Endothelial cell (in vitro differentiated cells): ENCODE measurements around the gene TMEM191C. TPM values are rescaled to one million over a fixed set of nuclear protein-coding genes. Genes with fewer than 3 reads are reported as not detected.
"Not testable (repeated sequence)": the region's sequence is repeated elsewhere in the genome, so short reads cannot be mapped to it uniquely, and the experiment has no call there.

Experiments used
- DNase-seq: peaks from one replicate; pipeline ENCODE4 v3.0.0; 2021; ENCODE audit warnings: low spot score
- H3K27ac Mint-ChIP-seq: one replicate; pipeline ENCODE4 v1.8.0; 2021; ENCODE audit warnings: mixed read lengths, inconsistent platforms; ENCODE audit not compliant: unreplicated experiment
- H3K27me3 Mint-ChIP-seq: one replicate; pipeline ENCODE4 v1.8.0; 2021; ENCODE audit warnings: mild to moderate bottlenecking, moderate library complexity, mixed read lengths, inconsistent platforms; ENCODE audit not compliant: unreplicated experiment
- H3K36me3 Mint-ChIP-seq: one replicate; pipeline ENCODE4 v1.8.0; 2021; ENCODE audit warnings: mild to moderate bottlenecking, low read depth, mixed read lengths, inconsistent platforms; ENCODE audit not compliant: unreplicated experiment
- H3K4me1 Mint-ChIP-seq: one replicate; pipeline ENCODE4 v1.8.0; 2021; ENCODE audit warnings: mild to moderate bottlenecking, mixed read lengths, inconsistent platforms; ENCODE audit not compliant: unreplicated experiment
- H3K4me3 Mint-ChIP-seq: one replicate; pipeline ENCODE4 v1.8.0; 2021; ENCODE audit warnings: mild to moderate bottlenecking, mixed read lengths, inconsistent platforms; ENCODE audit not compliant: unreplicated experiment
- H3K9me3 Mint-ChIP-seq: one replicate; pipeline ENCODE4 v1.8.0; 2021; ENCODE audit warnings: mixed read lengths, inconsistent platforms; ENCODE audit not compliant: unreplicated experiment
- CTCF ChIP-seq: fragments of 200-600 bp; sonication (generic); IDR thresholded peaks from one replicate; pipeline ENCODE4 v1.5.0; 2021; ENCODE audit warnings: antibody characterized with exemption; ENCODE audit not compliant: unreplicated experiment
- total RNA-seq: library from RNA; stranded (reverse); fragmentation: NEBNext Ultra II Directional; extraction: Animal tissue kit (Norgen Biotek cat#: 25700); gene quantifications from one replicate; pipeline ENCODE4 v1.2.1, GENCODE V29; 2021; ENCODE audit not compliant: unreplicated experiment

The TMEM191C gene
- total RNA-seq, 1 donor from 2014 or later: 0.92 TPM

GRCh38 chr22:21451545-21452520, 15.4 kb upstream of the TMEM191C start:
- DNase-seq: peak; percentile 2
- Mint-ChIP-seq H3K9me3 (no peaks in the 10 kb centered on the region), H3K4me1 (peaks cover 3% of the 10 kb centered on the region), H3K4me3 (no peak overlapping the region), H3K27me3 (peaks cover 6% of the 10 kb centered on the region), H3K27ac (no peak overlapping the region), H3K36me3 (peaks cover 4% of the 10 kb centered on the region)
- no peak for TF ChIP-seq CTCF

- H3K27ac Mint-ChIP-seq, H3K27me3 Mint-ChIP-seq, H3K4me1 Mint-ChIP-seq, H3K9me3 Mint-ChIP-seq, H3K4me3 Mint-ChIP-seq, H3K36me3 Mint-ChIP-seq: not testable (repeated sequence)
- peak; percentile 1 for DNase-seq
Observed at GRCh38 chr22:21452666-21453065, 14.5 kb upstream of the TMEM191C start.

- H3K27me3 Mint-ChIP-seq, H3K36me3 Mint-ChIP-seq, H3K27ac Mint-ChIP-seq, H3K9me3 Mint-ChIP-seq, DNase-seq, H3K4me3 Mint-ChIP-seq, H3K4me1 Mint-ChIP-seq: not testable (repeated sequence)
Observed at GRCh38 chr22:21454998-21455333, 12.2 kb upstream of the TMEM191C start.

GRCh38 chr22:21455334-21456089, 11.7 kb upstream of the TMEM191C start:
- Mint-ChIP-seq H3K27ac (no peak overlapping the region), H3K9me3 (no peaks in the 10 kb centered on the region), H3K4me3 (peak overlapping the region; percentile 67), H3K4me1 (peaks cover 3% of the 10 kb centered on the region), H3K36me3 (no peaks in the 10 kb centered on the region), H3K27me3 (peaks cover 5% of the 10 kb centered on the region)
- no peak for TF ChIP-seq CTCF
- no peak for DNase-seq

- peaks cover 3% of the 10 kb centered on the region for H3K4me1 Mint-ChIP-seq
Observed at GRCh38 chr22:21457023-21457787, 10.0 kb upstream of the TMEM191C start.

DNA sequence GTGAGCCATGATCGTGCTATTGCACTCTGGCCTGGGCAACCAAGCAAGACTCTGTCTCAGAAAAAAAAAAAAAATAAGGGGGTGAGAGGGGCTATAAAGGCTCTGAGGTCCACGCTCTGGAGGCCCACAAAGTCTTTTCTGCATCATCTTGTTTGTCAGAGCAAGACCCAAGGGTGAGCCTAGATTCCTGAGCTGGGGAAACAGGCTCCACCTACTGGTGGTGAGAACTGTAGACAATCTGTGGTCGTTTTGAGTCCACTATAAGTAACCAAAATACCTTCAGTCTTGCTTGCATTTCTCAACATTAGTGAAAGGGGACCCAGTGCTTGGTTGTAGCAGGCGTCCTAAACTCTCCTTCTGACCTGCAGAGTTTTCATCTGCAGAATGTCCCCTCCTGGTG, 4.5 kb upstream of the TMEM191C start:
- H3K36me3 Mint-ChIP-seq, DNase-seq, H3K27ac Mint-ChIP-seq, H3K4me3 Mint-ChIP-seq, H3K9me3 Mint-ChIP-seq, H3K4me1 Mint-ChIP-seq, H3K27me3 Mint-ChIP-seq: not testable (repeated sequence)

More at GRCh38 chr22:21457023-21457787, 10.0 kb upstream of the TMEM191C start:
- H3K27ac Mint-ChIP-seq: no peak overlapping the region
- peaks cover 3% of the 10 kb centered on the region for H3K27me3 Mint-ChIP-seq
- no peaks in the 10 kb centered on the region for H3K9me3 Mint-ChIP-seq
- TF ChIP-seq CTCF: no peak
- H3K4me3 Mint-ChIP-seq: no peak overlapping the region
- DNase-seq: no peak
- H3K36me3 Mint-ChIP-seq: no peaks in the 10 kb centered on the region

DNA sequence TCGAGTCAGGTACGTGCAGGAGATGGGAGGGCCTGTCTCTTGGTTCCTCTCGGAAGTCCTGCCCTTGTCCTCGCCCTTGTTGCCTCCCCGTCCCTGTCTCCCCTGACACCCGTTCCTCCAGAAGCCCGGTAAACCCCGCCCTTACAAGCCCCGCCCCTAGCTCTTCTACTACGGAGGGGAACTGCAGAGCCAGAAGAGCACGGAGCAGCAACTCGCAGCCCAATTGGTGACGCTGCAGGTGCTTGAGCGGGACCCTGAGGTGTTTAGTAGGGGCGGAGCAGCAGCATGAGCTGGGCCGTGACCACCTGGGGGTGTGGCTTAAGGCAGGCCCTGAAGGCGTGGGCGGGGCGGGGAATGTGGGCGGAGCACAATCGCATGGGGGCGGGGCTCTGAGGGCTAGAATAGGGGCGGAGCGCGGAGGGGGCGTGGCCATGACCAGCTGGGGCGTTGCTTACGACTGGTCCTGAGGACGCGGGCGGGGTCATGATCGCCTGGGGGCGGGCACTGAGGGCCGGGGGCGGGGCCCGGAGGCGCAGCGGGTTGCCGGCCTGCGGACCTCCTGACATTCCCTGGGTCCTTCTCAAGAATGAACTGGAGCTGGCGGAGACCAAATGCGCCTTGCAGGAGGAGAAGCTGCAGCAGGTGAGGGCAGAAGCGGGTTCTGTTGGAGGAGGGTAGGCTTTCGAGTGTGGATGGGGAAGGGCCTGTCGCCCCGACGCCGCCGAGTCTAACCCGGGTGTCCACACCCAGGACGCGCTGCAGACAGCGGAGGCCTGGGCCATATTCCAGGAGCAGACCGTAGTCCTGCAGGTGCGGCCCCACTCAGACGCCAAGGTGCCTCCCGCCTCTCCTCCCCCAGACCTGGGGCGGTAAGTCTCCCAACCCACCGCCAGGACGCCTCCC, 1.3 kb downstream of the TMEM191C start:
- H3K36me3 Mint-ChIP-seq, H3K27me3 Mint-ChIP-seq, H3K9me3 Mint-ChIP-seq, H3K27ac Mint-ChIP-seq, H3K4me1 Mint-ChIP-seq: not testable (repeated sequence)
- DNase-seq: peak; percentile 76
- H3K4me3 Mint-ChIP-seq: peak overlapping the region; percentile 80
